HepG2 (cell line): ENCODE measurements around the gene BCAS4. TPM values are rescaled to one million over a fixed set of nuclear protein-coding genes. Genes with fewer than 3 reads are reported as not detected.

Experiments used
- AGO1 ChIP-seq: fragments of 200-400 bp; formaldehyde crosslinking; IDR thresholded peaks from 2 replicates; pipeline ENCODE4 v1.6.1; 2017; ENCODE audit warnings: mild to moderate bottlenecking, low read depth, low read length, moderate library complexity; ENCODE audit not compliant: poor library complexity, severe bottlenecking
- HNRNPH1 ChIP-seq: fragments of 200-400 bp; formaldehyde crosslinking; optimal IDR thresholded peaks from 2 replicates; pipeline ENCODE3; 2017; ENCODE audit warnings: mild to moderate bottlenecking, low read depth, low read length
- HNRNPL ChIP-seq: fragments of 200-400 bp; formaldehyde crosslinking; IDR thresholded peaks from 2 replicates; pipeline ENCODE4 v1.6.1; 2017; ENCODE audit warnings: mild to moderate bottlenecking, low read depth, low read length
- HOXA3 ChIP-seq: sonication (generic); formaldehyde crosslinking; IDR thresholded peaks from 2 replicates; pipeline ENCODE4 v1.5.0; 2020; ENCODE audit warnings: missing genetic modification reagents
- HOXA5 ChIP-seq: sonication (generic); formaldehyde crosslinking; IDR thresholded peaks from 2 replicates; pipeline ENCODE4 v1.4.0; 2020; ENCODE audit warnings: missing genetic modification reagents
- MAZ ChIP-seq, 2 experiments: sonication (generic) in 1 of 2; formaldehyde crosslinking in 1 of 2; IDR thresholded peaks; 2 replicates each; pipeline versions ENCODE4 v1.5.0 to v1.6.1; 2012 to 2020; ENCODE audit warnings: low read depth in 2 of 2, mild to moderate bottlenecking in 2 of 2, borderline replicate concordance in 1 of 2, improper control_type of control experiment in 1 of 2, low read length in 1 of 2, missing genetic modification reagents in 1 of 2, moderate library complexity in 1 of 2
- MED8 ChIP-seq: sonication (generic); formaldehyde crosslinking; IDR thresholded peaks from 2 replicates; pipeline ENCODE4 v1.8.1; 2023; ENCODE audit warnings: mild to moderate bottlenecking, missing genetic modification reagents; ENCODE audit not compliant: insufficient replicate concordance
- NBN ChIP-seq: fragments of 450-650 bp; conservative IDR thresholded peaks from 2 replicates; pipeline ENCODE4 v1.6.1; 2017
- NFRKB ChIP-seq: fragments of 450-650 bp; IDR thresholded peaks from 2 replicates; pipeline ENCODE4 v1.6.1; 2017
- NFYC ChIP-seq: IDR thresholded peaks from 2 replicates; pipeline ENCODE4 v1.6.1; 2016; ENCODE audit warnings: missing genetic modification reagents, missing compliant biosample characterization
- SIN3B ChIP-seq: fragments of 150-350 bp; IDR thresholded peaks from 2 replicates; pipeline ENCODE4 v1.6.1; 2014; ENCODE audit warnings: low read length
- SP5 ChIP-seq: IDR thresholded peaks from 2 replicates; pipeline ENCODE4 v1.6.1; 2016; ENCODE audit warnings: low read depth, borderline replicate concordance
- U2AF2 ChIP-seq: fragments of 200-400 bp; formaldehyde crosslinking; IDR thresholded peaks from 2 replicates; pipeline ENCODE4 v1.6.1; 2017; ENCODE audit warnings: low read depth, mild to moderate bottlenecking, low read length
- WIZ ChIP-seq: sonication (generic); formaldehyde crosslinking; IDR thresholded peaks from 2 replicates; pipeline ENCODE4 v1.5.1; 2020; ENCODE audit warnings: mild to moderate bottlenecking, missing genetic modification reagents
- ZFP1 ChIP-seq: IDR thresholded peaks from 2 replicates; pipeline ENCODE4 v1.6.1; 2016
- ZFP82 ChIP-seq: sonication (generic); formaldehyde crosslinking; IDR thresholded peaks from 2 replicates; pipeline ENCODE4 v1.5.1; 2020; ENCODE audit warnings: mild to moderate bottlenecking, missing genetic modification reagents, borderline replicate concordance
- ZMAT3 ChIP-seq: sonication (generic); formaldehyde crosslinking; conservative IDR thresholded peaks from 2 replicates; pipeline ENCODE4 v1.7.0; 2021; ENCODE audit warnings: missing genetic modification reagents
- ZNF136 ChIP-seq: sonication (generic); formaldehyde crosslinking; IDR thresholded peaks from 2 replicates; pipeline ENCODE4 v1.8.1; 2022; ENCODE audit warnings: low read depth, mild to moderate bottlenecking, moderate library complexity, missing genetic modification reagents
- ZNF296 ChIP-seq: sonication (generic); formaldehyde crosslinking; conservative IDR thresholded peaks from 2 replicates; pipeline ENCODE4 v1.5.0; 2020; ENCODE audit warnings: mild to moderate bottlenecking, missing genetic modification reagents
- ZNF589 ChIP-seq: sonication (generic); formaldehyde crosslinking; conservative IDR thresholded peaks from 2 replicates; pipeline ENCODE4 v1.8.0; 2022; ENCODE audit warnings: mild to moderate bottlenecking, moderate library complexity, missing genetic modification reagents
- ZNF879 ChIP-seq: sonication (generic); formaldehyde crosslinking; IDR thresholded peaks from 2 replicates; pipeline ENCODE4 v1.8.1; 2023; ENCODE audit warnings: missing genetic modification reagents
- ZSCAN31 ChIP-seq: sonication (generic); formaldehyde crosslinking; IDR thresholded peaks from 2 replicates; pipeline ENCODE4 v1.5.0; 2020; ENCODE audit warnings: low read depth, mild to moderate bottlenecking, missing genetic modification reagents
- polyA plus RNA-seq, 8 experiments: library from polyadenylated mRNA; depleted of rRNA in 3 of 8; stranded (reverse) in 7 of 8; unstranded in 1 of 8; fragments of >200 nt; fragmentation: Illumina TruSeq in 4 of 8; extraction: Trizol in 4 of 8; gene quantifications; 2 replicates each; pipeline versions ENCODE4 v1.2.1 to v1.2.3, GENCODE V29; 2011 to 2016; ENCODE audit warnings: low read depth in 4 of 8, missing spikeins in 1 of 8, mixed read lengths in 1 of 8; ENCODE audit not compliant: insufficient read depth in 1 of 8
- total RNA-seq, 5 experiments: library from RNA; depleted of rRNA; stranded (reverse); fragments of >200 nt; fragmentation: Illumina TruSeq; extraction: Trizol; gene quantifications; 2 replicates each; pipeline ENCODE4 v1.2.3, GENCODE V29; 2016; ENCODE audit warnings: low read depth in 1 of 5
- TF ChIP-seq, protein P1 (sequence below): IDR thresholded peaks from 2 replicates; pipeline ENCODE4 v1.6.1; 2016; ENCODE audit warnings: low read depth, borderline replicate concordance
- TF ChIP-seq, protein P2 (sequence below): IDR thresholded peaks from 2 replicates; pipeline ENCODE4 v1.6.1; 2016
- TF ChIP-seq, protein P3 (sequence below), 2 experiments: sonication (generic) in 1 of 2; formaldehyde crosslinking in 1 of 2; IDR thresholded peaks; 2 replicates each; pipeline versions ENCODE4 v1.5.1 to v1.6.1; 2011 to 2020; ENCODE audit warnings: borderline replicate concordance in 1 of 2, low read depth in 1 of 2, low read length in 1 of 2, mild to moderate bottlenecking in 1 of 2, missing genetic modification reagents in 1 of 2, moderate library complexity in 1 of 2
- TF ChIP-seq, protein P4 (sequence below): IDR thresholded peaks from 2 replicates; pipeline ENCODE4 v1.6.1; 2016; ENCODE audit warnings: low read depth, control low read depth

BCAS4 gene
- total and polyA plus RNA-seq, 2 of the 13 experiments (the other 11 are each of a cell fraction or from before 2014, with no cell fraction given) = 7.2 to 8.0 TPM

DNA sequence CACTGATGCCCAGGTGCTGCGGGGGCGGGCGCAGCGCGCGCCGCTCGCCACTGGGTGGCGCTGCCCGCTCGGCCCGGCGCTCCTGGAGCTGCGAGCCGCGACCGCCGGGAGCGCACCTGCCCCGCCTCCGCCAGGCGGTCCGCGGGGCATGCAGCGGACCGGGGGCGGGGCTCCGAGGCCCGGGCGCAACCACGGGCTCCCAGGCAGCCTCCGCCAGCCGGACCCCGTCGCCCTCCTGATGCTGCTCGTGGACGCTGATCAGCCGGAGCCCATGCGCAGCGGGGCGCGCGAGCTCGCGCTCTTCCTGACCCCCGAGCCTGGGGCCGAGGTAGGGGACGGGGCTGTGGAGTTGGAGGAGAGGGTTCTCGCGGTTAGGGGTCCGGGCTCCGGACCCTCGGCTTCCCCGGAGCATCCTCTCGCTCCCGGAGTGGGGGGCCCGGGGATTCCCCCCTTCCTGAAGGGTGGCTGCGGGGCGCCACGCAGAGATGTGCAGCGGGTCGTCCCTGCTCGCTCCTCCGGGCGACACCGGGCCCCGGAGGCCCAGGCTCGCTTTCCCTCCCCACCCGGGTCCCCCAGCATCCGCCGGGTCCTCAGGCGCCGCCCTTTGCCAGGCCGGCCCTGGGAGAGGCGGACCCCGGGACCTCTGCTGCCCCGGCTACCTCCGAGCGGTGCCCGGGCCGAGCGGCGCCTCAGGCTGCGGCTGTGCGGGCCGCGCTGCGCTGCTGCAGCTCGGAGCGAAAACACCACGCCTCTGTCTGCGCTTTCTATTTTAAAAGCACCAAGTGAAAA, at the start of gene BCAS4 (continued):
- TF ChIP-seq HOXA5 (CRISPR knock-in tag) = peak; percentile 72
- peak; percentile 78 for TF ChIP-seq SP5 (CRISPR knock-in tag)
- TF ChIP-seq ZFP82 = no peak
- TF ChIP-seq NFRKB = no peak
- no peak for TF ChIP-seq ZNF879 (CRISPR knock-in tag)
- TF ChIP-seq WIZ (CRISPR knock-in tag) = peak; percentile 49; the same call in 1 of the 2 replicates
- TF ChIP-seq, protein P1, sequence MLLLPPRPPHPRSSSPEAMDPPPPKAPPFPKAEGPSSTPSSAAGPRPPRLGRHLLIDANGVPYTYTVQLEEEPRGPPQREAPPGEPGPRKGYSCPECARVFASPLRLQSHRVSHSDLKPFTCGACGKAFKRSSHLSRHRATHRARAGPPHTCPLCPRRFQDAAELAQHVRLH (CRISPR knock-in tag) = no peak
- peak; percentile 49 for TF ChIP-seq ZSCAN31 (CRISPR knock-in tag)
- peak; percentile 15 for TF ChIP-seq MED8 (CRISPR knock-in tag)
- peak; percentile 75; the same call in 1 of the 2 replicates for TF ChIP-seq MAZ (IDR thresholded peaks at IDR 0.05; ENCODE audit: borderline replicate concordance, low read depth, low read length)
- TF ChIP-seq MAZ (CRISPR knock-in tag; IDR thresholded peaks at IDR 0.05; ENCODE audit: low read depth) = peak; percentile 83
- no peak for TF ChIP-seq NBN
- peak; percentile 12; the same call in 1 of the 2 replicates for TF ChIP-seq HNRNPL
- TF ChIP-seq SIN3B = no peak
- TF ChIP-seq, protein P2, sequence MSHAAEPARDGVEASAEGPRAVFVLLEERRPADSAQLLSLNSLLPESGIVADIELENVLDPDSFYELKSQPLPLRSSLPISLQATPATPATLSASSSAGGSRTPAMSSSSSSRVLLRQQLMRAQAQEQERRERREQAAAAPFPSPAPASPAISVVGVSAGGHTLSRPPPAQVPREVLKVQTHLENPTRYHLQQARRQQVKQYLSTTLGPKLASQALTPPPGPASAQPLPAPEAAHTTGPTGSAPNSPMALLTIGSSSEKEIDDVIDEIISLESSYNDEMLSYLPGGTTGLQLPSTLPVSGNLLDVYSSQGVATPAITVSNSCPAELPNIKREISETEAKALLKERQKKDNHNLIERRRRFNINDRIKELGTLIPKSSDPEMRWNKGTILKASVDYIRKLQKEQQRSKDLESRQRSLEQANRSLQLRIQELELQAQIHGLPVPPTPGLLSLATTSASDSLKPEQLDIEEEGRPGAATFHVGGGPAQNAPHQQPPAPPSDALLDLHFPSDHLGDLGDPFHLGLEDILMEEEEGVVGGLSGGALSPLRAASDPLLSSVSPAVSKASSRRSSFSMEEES (CRISPR knock-in tag) = no peak
- peak; percentile 46 for TF ChIP-seq AGO1
- no peak for TF ChIP-seq NFYC (CRISPR knock-in tag)
- TF ChIP-seq, protein P3, sequence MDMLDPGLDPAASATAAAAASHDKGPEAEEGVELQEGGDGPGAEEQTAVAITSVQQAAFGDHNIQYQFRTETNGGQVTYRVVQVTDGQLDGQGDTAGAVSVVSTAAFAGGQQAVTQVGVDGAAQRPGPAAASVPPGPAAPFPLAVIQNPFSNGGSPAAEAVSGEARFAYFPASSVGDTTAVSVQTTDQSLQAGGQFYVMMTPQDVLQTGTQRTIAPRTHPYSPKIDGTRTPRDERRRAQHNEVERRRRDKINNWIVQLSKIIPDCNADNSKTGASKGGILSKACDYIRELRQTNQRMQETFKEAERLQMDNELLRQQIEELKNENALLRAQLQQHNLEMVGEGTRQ (IDR thresholded peaks at IDR 0.05; ENCODE audit: low read depth, low read length) = no peak
- TF ChIP-seq, protein P3 (CRISPR knock-in tag; IDR thresholded peaks at IDR 0.05; ENCODE audit: borderline replicate concordance) = no peak
- TF ChIP-seq ZNF136 (CRISPR knock-in tag) = 0 out of 2 replicates have a peak, but pooled peaks have one; percentile 52
- no peak for TF ChIP-seq U2AF2
- TF ChIP-seq, protein P4, sequence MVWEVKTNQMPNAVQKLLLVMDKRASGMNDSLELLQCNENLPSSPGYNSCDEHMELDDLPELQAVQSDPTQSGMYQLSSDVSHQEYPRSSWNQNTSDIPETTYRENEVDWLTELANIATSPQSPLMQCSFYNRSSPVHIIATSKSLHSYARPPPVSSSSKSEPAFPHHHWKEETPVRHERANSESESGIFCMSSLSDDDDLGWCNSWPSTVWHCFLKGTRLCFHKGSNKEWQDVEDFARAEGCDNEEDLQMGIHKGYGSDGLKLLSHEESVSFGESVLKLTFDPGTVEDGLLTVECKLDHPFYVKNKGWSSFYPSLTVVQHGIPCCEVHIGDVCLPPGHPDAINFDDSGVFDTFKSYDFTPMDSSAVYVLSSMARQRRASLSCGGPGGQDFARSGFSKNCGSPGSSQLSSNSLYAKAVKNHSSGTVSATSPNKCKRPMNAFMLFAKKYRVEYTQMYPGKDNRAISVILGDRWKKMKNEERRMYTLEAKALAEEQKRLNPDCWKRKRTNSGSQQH (CRISPR knock-in tag) = peak; percentile 51
- TF ChIP-seq HNRNPH1 = no peak
- TF ChIP-seq ZNF589 (CRISPR knock-in tag) = peak; percentile 28; the same call in 1 of the 2 replicates
- peak; percentile 88 for TF ChIP-seq HOXA3 (CRISPR knock-in tag)
- TF ChIP-seq ZNF296 = no peak
- TF ChIP-seq ZMAT3 (CRISPR knock-in tag) = no peak
- TF ChIP-seq ZFP1 (CRISPR knock-in tag) = no peak
